Activated naive CD8-positive, alpha-beta T cell treated with anti-CD3 and anti-CD28 coated beads, Interleukin-2, amount 10 ng/mL, durations not matched to agents 7 days and 5 days (primary cell): ENCODE results near the gene SPRYD4. TPM values are rescaled to one million over a fixed set of nuclear protein-coding genes. Genes with fewer than 3 reads are reported as not detected.

Experiments used
- ATAC-seq: fragments of 150-1000 bp; cut with Tn5 transposase; one replicate; pipeline ENCODE4 v1.10.0; 2021; ENCODE audit warnings: low read depth, moderate library complexity
- POLR2A ChIA-PET: fragments of 350-600 bp; sonication (Branson Sonifier 250); formaldehyde crosslinking; loops from one replicate; lab custom pipeline; 2021; ENCODE audit warnings: antibody characterized with exemption; lab: Charles Lee
- DNase-seq: peaks from one replicate; pipeline ENCODE4 v3.0.0; 2021
- H3K27ac Mint-ChIP-seq: one replicate; pipeline ENCODE4 v1.8.0; 2022; ENCODE audit warnings: mild to moderate bottlenecking, mixed read lengths
- H3K27me3 Mint-ChIP-seq: one replicate; pipeline ENCODE4 v1.8.0; 2022; ENCODE audit warnings: mild to moderate bottlenecking, moderate library complexity, mixed read lengths
- H3K36me3 Mint-ChIP-seq: one replicate; pipeline ENCODE4 v1.8.0; 2021; ENCODE audit warnings: mild to moderate bottlenecking, mixed read lengths
- H3K4me1 Mint-ChIP-seq: one replicate; pipeline ENCODE4 v1.8.0; 2021; ENCODE audit warnings: mixed read lengths
- H3K4me3 Mint-ChIP-seq: one replicate; pipeline ENCODE4 v1.8.0; 2022; ENCODE audit warnings: mild to moderate bottlenecking, moderate library complexity, mixed read lengths
- H3K9me3 Mint-ChIP-seq: one replicate; pipeline ENCODE4 v1.8.0; 2021; ENCODE audit warnings: mixed read lengths
- total RNA-seq, 2 experiments: library from RNA; stranded (reverse); gene quantifications; one replicate each; pipeline ENCODE4 v1.2.3, GENCODE V29; 2021

SPRYD4 gene
- total RNA-seq, 2 experiments from 2014 or later: 3.9 to 4.1 TPM

DNA sequence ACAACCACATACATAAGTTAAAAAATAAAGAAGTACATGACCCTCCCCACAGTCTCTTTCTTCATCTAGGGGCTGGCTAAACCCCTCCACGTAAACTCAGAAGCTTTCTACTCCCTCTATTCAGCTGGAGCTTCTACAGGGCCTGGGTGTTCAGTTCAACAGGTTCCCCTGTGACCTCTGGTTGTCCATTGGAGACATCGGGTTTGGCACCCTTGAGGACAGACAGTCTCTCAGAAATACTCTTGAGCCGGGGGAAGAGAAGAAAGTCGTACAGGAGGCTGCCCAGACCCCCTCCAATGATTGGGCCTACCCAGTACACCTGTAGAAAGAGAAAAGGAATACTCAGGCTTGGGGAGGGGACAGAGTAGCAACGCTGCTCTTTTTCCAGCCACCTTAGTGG, 17.2 kb upstream of the SPRYD4 start:
- Mint-ChIP-seq H3K36me3 (peaks cover 8% of the 10 kb centered on the region), H3K4me3 (no peak overlapping the region), H3K4me1 (peaks cover 21% of the 10 kb centered on the region), H3K27ac (no peak overlapping the region), H3K9me3 (no peaks in the 10 kb centered on the region), H3K27me3 (peaks cover 2% of the 10 kb centered on the region)
- ATAC-seq: no peak
- POLR2A ChIA-PET: interaction anchor here (0.6 to 3.1 kb wide), 3 partner anchors 13 to 260 kb away, joined by 3 to 27 read pairs (median 3); partner anchors contain the start of gene STAT2
- no peak for DNase-seq

DNA sequence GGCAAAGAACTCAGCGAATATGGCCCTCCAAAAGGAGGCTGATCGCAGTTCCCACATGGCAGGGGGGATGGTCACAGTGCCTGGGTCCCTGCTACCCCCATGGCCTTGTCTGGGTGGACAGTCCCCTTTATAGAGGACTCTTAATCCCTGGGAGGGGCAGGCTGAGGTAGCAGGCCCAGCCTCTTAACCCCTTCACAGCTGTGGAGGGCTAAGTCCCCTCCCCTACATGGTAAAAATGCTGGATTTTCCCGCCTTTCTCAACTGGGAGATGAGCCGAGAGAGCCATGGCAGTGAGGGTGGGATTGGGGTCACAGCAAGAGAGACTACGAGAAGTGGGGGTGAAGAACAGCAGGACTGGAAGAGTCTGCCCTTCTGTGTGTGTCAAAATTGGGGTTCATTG, 13.8 kb upstream of the SPRYD4 start, which contains the start of gene MIP:
MIP (minus strand) TSS at position 101 of the 400 bp plus-strand sequence; CDS start at position 57, 44 bp downstream.
- POLR2A ChIA-PET: no interaction called here
- H3K27me3 Mint-ChIP-seq: peaks cover 2% of the 10 kb centered on the region
- H3K27ac Mint-ChIP-seq: no peak within 1 kb of the TSS
- no peaks in the 10 kb centered on the region for H3K36me3 Mint-ChIP-seq
- no peak for ATAC-seq
- peaks cover 7% of the 10 kb centered on the region for H3K4me1 Mint-ChIP-seq
- no peaks in the 10 kb centered on the region for H3K9me3 Mint-ChIP-seq
- H3K4me3 Mint-ChIP-seq: no peak within 1 kb of the TSS
- DNase-seq: no peak

DNA sequence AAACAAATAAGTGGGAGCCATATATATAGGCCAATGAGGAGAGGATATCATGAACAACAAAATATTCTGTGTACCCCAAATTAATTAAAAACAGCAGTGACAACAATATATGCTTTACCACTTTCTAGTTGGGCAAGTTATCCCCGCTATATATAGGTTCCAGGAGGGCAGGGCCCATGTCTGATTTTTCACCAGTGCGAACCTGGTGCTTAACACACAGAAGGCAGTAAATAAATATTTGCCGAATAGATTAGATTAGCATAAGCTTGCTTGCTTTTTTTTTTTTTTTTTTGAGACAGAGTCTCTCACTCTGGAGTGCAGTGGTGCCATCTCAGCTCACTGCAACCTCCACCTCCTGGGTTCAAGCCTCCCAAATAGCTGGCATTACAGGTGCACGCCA, 10.6 kb upstream of the SPRYD4 start:
- no peak overlapping the region for H3K27ac Mint-ChIP-seq
- no peaks in the 10 kb centered on the region for H3K4me1 Mint-ChIP-seq
- no peaks in the 10 kb centered on the region for H3K9me3 Mint-ChIP-seq
- H3K27me3 Mint-ChIP-seq: peaks cover 2% of the 10 kb centered on the region
- ATAC-seq: no peak
- POLR2A ChIA-PET: interaction anchor here (1.2 kb wide), 1 partner anchor 10 kb away, joined by 3 read pairs; no protein-coding TSS in a partner anchor
- no peak for DNase-seq
- H3K4me3 Mint-ChIP-seq: no peak overlapping the region
- no peaks in the 10 kb centered on the region for H3K36me3 Mint-ChIP-seq

DNA sequence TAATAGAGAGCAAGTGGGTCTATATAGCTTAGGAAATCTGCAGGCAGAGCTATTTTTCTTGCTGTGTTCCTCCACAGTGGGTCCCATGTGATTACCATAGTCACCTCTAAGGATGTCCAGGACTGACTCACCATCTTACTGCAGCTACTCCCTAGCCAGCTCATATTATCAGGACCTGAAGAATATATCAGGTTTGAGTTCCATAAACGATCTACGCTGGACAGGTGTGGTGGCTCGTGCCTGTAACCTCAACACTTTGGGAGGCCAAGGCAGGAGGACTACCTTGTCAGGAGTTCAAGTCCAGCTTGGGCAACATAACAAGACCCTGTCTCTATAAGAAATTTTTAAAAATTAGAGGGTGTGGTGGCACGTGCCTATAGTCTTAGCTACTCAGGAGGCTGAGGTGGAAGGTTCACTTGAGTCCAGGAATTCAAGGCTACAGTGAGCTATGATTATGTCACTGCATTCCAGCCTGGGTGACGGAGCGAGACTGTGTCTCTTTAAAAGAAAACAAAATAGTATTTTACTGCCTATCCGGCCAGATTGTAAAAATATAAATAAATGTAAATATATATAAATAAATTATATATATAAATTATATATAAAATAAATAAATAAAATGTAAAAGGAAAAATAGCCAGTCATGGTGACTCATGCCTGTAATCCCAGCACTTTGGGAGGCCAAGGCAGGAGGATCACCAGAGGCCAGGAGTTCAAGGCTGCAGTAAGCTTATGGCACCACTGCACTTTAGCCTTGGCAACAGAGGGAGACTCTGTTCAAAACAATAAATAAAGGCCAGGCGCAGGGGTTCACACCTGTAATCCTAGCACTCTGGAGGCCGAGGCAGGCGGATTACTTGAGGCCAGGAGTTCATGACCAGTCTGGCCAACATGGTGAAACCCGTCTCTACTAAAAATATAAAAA, 6.9 kb upstream of the SPRYD4 start:
- POLR2A ChIA-PET: interaction anchor here (0.9 to 1.6 kb wide), 2 partner anchors 12 to 191 kb away, joined by 3 to 7 read pairs; partner anchors contain the start of gene TIMELESS
- Mint-ChIP-seq H3K27me3 (no peaks in the 10 kb centered on the region), H3K36me3 (no peaks in the 10 kb centered on the region), H3K27ac (no peak overlapping the region), H3K9me3 (no peaks in the 10 kb centered on the region), H3K4me1 (peaks cover 5% of the 10 kb centered on the region), H3K4me3 (no peak overlapping the region)
- ATAC-seq (no peak), DNase-seq (no peak)

DNA sequence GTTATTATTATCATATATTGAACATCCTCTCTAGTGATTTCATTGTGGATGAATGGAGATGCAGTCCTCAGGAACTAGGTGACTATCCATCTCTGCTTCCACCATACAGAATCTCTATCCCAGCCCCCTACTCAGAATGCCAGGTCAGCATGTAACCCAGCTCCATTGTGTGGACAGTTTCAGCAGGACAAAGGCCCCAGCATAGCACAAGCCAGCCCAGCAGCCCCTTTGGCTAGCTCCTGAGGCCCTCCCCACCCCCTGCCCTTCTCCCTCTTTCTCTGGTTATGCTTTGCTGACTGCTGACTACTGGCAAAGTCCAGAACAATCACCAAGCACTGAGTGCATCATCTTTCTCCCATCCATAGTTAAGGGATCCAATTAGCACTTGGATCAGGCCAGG, 5.8 kb upstream of the SPRYD4 start:
- peaks cover 7% of the 10 kb centered on the region for H3K4me1 Mint-ChIP-seq
- no peaks in the 10 kb centered on the region for H3K27me3 Mint-ChIP-seq
- no peak overlapping the region for H3K27ac Mint-ChIP-seq
- ATAC-seq (no peak), DNase-seq (no peak)
- H3K9me3 Mint-ChIP-seq: no peaks in the 10 kb centered on the region
- H3K36me3 Mint-ChIP-seq: no peaks in the 10 kb centered on the region
- H3K4me3 Mint-ChIP-seq: no peak overlapping the region
- POLR2A ChIA-PET: no interaction called here

DNA sequence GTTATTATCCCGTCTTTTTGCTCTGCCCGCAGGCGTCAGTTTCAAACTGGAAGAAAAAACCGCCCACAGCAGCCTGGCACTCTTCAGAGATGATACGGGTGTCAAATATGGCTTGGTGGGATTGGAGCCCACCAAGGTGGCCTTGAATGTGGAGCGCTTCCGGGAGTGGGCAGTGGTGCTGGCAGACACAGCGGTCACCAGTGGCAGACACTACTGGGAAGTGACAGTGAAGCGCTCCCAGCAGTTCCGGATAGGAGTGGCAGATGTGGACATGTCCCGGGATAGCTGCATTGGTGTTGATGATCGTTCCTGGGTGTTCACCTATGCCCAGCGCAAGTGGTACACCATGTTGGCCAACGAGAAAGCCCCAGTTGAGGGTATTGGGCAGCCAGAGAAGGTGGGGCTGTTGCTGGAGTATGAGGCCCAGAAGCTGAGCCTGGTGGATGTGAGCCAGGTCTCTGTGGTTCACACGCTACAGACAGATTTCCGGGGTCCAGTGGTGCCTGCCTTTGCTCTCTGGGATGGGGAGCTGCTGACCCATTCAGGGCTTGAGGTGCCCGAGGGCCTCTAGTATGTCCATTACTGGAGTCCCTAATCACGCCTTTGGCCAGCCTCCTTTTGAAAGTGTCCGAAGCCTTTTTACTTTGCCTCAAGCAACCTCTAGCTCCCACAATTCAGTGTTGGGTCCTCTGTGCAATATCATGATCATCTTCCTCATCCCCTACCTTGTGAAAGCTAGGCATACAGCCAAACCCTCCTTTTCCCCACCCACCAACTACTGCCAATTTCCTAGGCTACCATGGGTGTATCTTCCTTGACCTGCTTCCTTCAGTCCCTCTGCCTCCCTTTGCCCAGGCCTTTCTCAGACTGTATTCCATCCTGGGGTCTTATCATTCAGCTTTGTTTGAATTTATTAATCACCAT, 891 bp downstream of the SPRYD4 start:
- DNase-seq: peak; percentile 32
- H3K4me1 Mint-ChIP-seq: peaks cover 22% of the 10 kb centered on the region
- H3K9me3 Mint-ChIP-seq: no peaks in the 10 kb centered on the region
- H3K27ac Mint-ChIP-seq: peak overlapping the region; percentile 97
- no peaks in the 10 kb centered on the region for H3K27me3 Mint-ChIP-seq
- no peak for ATAC-seq
- POLR2A ChIA-PET: interaction anchor here (0.5 to 2.1 kb wide), 2 partner anchors 20 to 307 kb away, joined by 5 to 9 read pairs; partner anchors contain the start of gene TIMELESS
- peaks cover 10% of the 10 kb centered on the region for H3K36me3 Mint-ChIP-seq
- H3K4me3 Mint-ChIP-seq: peak overlapping the region; percentile 94

DNA sequence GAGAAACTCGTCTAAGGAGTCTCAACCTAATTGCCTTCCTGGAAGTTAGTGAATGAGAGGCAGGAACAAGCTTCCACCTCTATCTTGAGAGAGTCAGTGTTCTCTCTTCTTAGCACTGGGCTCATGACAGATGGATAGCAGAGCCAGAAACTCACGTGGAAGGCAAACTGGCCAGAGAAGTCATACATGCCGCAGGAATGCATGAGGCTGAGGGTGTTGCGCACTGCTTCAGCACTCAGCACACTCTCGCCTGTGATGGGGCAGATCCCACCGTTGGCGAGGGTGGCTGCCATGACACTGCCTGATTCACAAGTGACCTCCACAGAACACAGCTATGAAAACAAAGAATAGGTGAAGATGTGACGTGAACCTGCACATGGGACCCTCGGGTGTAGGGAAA, 6.0 kb downstream of the SPRYD4 start:
- Mint-ChIP-seq H3K4me1 (peaks cover 13% of the 10 kb centered on the region), H3K4me3 (no peak overlapping the region), H3K27ac (no peak overlapping the region), H3K36me3 (peaks cover 12% of the 10 kb centered on the region), H3K9me3 (no peaks in the 10 kb centered on the region), H3K27me3 (no peaks in the 10 kb centered on the region)
- ATAC-seq (no peak), DNase-seq (no peak)
- POLR2A ChIA-PET: no interaction called here

DNA sequence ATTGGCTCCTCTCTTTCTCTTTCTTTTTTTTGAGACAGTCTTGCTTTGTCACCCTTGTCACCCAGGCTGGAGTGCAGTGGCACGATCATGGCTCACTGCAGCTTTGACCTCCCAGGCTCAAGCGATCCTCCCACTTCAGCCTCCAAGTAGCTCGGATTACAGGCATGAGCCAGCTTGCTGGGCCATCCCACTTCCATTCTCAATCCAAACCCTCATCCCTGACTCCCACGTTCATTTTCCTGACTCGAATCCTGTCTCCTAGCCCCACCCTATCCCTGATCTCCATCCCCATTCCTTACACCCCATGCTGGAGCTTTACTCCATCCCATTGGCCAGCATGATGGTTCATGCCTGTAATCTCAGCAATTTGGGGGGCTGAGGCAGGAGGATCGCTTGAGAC, 7.8 kb downstream of the SPRYD4 start:
- no peak for DNase-seq
- no peak overlapping the region for H3K4me3 Mint-ChIP-seq
- H3K4me1 Mint-ChIP-seq: peaks cover 12% of the 10 kb centered on the region
- H3K36me3 Mint-ChIP-seq: peaks cover 8% of the 10 kb centered on the region
- no peaks in the 10 kb centered on the region for H3K27me3 Mint-ChIP-seq
- ATAC-seq: no peak
- no peak overlapping the region for H3K27ac Mint-ChIP-seq
- H3K9me3 Mint-ChIP-seq: no peaks in the 10 kb centered on the region
- POLR2A ChIA-PET: no interaction called here

DNA sequence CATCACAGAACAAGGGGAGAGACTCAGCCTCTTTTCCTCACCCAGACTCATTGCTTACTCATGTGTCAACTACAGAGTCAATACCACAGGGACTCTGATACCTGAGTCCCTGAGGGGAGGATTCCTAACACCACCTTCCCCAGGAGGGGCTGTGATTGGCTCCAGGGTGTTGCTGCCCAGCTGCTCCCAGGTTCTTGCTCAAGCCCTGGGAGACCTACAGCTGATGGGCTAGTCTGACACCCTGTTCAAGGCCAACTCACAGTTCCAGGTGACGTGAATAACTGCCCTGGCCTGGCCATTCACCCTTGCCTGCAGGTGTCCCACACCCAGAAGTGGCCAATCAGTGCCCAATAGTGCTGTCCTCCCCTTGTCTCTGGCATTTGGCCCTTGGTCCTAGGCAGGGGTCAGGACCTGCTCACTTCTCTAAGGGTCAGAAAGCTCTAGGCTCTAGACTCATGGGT, 8.6 kb downstream of the SPRYD4 start:
- DNase-seq: no peak
- POLR2A ChIA-PET: no interaction called here
- Mint-ChIP-seq H3K4me3 (no peak overlapping the region), H3K36me3 (peaks cover 8% of the 10 kb centered on the region), H3K9me3 (no peaks in the 10 kb centered on the region), H3K4me1 (peaks cover 8% of the 10 kb centered on the region), H3K27me3 (no peaks in the 10 kb centered on the region), H3K27ac (no peak overlapping the region)
- ATAC-seq: no peak

DNA sequence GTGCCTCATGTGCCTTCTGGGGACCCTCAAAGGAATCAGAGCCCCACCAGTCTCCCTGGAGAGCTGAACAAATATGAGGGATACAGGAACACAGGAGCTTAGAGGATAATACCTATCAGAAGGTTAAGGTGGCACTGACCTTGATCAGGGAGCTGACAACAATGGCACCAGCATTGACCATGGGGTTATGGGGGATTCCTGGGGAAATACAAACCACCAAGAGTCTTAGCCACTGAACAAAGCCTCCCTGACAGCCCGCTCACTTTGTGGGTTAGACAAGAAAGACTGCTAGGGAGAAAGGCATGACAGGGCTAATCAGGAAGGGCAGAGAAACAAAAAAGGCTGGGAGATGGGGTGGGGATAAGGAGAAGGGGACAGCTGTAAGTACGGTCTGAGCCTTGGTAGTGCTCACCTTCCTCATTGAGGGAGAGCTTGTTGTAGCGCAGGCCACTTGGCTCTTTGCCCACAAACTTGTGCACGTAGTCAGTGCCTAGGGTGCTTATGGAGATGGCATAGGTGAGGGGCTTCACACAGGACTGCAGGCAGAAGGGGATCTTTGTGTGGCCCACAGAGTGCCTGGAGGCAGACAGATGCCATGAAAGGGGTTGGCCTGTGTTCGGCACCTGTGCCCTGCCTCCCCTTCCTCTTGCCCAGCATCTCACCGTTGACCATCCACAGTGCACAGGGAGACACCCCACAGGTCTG, 9.3 kb downstream of the SPRYD4 start:
- no peaks in the 10 kb centered on the region for H3K9me3 Mint-ChIP-seq
- POLR2A ChIA-PET: no interaction called here

DNA sequence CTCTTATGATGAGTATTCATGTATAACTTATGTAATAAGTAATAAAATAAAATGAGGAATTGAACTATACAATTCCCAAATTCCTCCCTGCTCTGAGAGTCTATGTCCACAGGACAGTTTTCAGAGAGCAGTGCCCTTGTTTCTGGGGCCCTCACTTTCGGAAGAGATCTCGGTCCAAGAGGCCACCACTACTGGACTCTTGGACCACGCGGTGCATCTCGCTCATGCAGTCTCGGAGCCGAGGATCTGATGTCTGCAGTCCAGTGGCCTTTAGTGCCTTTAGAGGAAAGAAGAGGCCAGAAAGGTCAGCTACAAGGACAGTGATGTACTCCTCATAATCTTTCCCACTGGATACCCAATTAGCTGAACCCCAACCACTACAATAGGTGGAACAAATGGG, 11.2 kb downstream of the SPRYD4 start:
- no peak for ATAC-seq
- Mint-ChIP-seq H3K4me1 (peaks cover 6% of the 10 kb centered on the region), H3K9me3 (no peaks in the 10 kb centered on the region), H3K36me3 (peaks cover 4% of the 10 kb centered on the region), H3K4me3 (no peak overlapping the region), H3K27ac (no peak overlapping the region), H3K27me3 (no peaks in the 10 kb centered on the region)
- DNase-seq: no peak
- POLR2A ChIA-PET: no interaction called here

More for the DNA sequence above, 9.3 kb downstream of the SPRYD4 start:
- Mint-ChIP-seq H3K27ac (no peak overlapping the region), H3K4me3 (no peak overlapping the region), H3K27me3 (no peaks in the 10 kb centered on the region), H3K4me1 (peaks cover 8% of the 10 kb centered on the region), H3K36me3 (peaks cover 8% of the 10 kb centered on the region)
- DNase-seq (no peak), ATAC-seq (no peak)

DNA sequence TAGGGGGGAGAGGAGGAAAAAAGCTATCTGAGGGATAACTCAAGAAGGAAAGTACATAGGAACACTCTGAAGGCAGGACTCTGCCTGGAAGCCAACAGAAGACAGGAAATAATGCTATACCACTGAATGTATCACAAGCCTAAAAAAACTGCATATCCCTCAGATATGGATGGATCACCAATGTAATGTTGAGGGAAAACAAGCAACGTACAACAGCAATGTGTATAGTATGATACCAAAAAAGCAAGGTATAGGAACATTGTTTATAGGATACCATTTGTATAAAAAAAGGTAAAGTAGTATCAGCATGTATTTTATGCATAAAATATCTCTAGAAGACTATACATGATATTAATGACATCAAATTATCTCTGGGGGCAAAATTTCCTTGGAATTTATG, 16.2 kb downstream of the SPRYD4 start:
- Mint-ChIP-seq H3K9me3 (peaks cover 2% of the 10 kb centered on the region), H3K4me3 (no peak overlapping the region), H3K4me1 (peaks cover 17% of the 10 kb centered on the region), H3K36me3 (peaks cover 4% of the 10 kb centered on the region), H3K27ac (no peak overlapping the region), H3K27me3 (peaks cover 23% of the 10 kb centered on the region)
- POLR2A ChIA-PET: no interaction called here
- ATAC-seq: no peak
- DNase-seq: no peak
